Measurements from ENCODE around the gene TSPAN16.

Gene TSPAN16

GRCh38 chr19:11295665-11296245, at the start of gene TSPAN16:
TSPAN16 (plus strand) TSS chr19:11296160; CDS start chr19:11296298, 138 bp downstream.
- FAIRE-seq (no peak), DNase-seq (ENCODE audit: low spot score) (no peak)

- DNase-seq (ENCODE audit: low spot score) (no peak), FAIRE-seq (no peak)
These were observed 49.0 kb upstream of the TSPAN16 start for GRCh38 chr19:11246941-11247340.

- DNase-seq (ENCODE audit: low spot score): no peak
- no peak for FAIRE-seq
These were observed 48.6 kb upstream of the TSPAN16 start for GRCh38 chr19:11247391-11247790.

- FAIRE-seq: no peak
- DNase-seq (ENCODE audit: low spot score): no peak
These were observed 48.0 kb upstream of the TSPAN16 start for GRCh38 chr19:11247934-11248333.

GRCh38 chr19:11248852-11249251, 47.1 kb upstream of the TSPAN16 start:
- FAIRE-seq: no peak
- no peak for DNase-seq (ENCODE audit: low spot score)

- no peak for FAIRE-seq
- DNase-seq (ENCODE audit: low spot score): no peak
These were observed 44.7 kb upstream of the TSPAN16 start for GRCh38 chr19:11251217-11251616.

GRCh38 chr19:11251650-11252314, 44.2 kb upstream of the TSPAN16 start:
- no peak for DNase-seq (ENCODE audit: low spot score)
- FAIRE-seq: no peak

GRCh38 chr19:11252665-11253355, 43.1 kb upstream of the TSPAN16 start:
- FAIRE-seq: no peak

GRCh38 chr19:11254666-11255065, 41.3 kb upstream of the TSPAN16 start:
- FAIRE-seq (no peak), DNase-seq (ENCODE audit: low spot score) (no peak)

More at GRCh38 chr19:11252665-11253355, 43.1 kb upstream of the TSPAN16 start:
- no peak for DNase-seq (ENCODE audit: low spot score)

- FAIRE-seq (no peak), DNase-seq (ENCODE audit: low spot score) (no peak)
These were observed 39.8 kb upstream of the TSPAN16 start for GRCh38 chr19:11256189-11256588.

- DNase-seq (ENCODE audit: low spot score): no peak
- FAIRE-seq: no peak
These were observed 38.0 kb upstream of the TSPAN16 start for GRCh38 chr19:11257846-11258380.

GRCh38 chr19:11260996-11261395, 35.0 kb upstream of the TSPAN16 start:
- no peak for FAIRE-seq

GRCh38 chr19:11261431-11261970, 34.5 kb upstream of the TSPAN16 start:
- FAIRE-seq: no peak
- DNase-seq (ENCODE audit: low spot score): no peak

More at GRCh38 chr19:11260996-11261395, 35.0 kb upstream of the TSPAN16 start:
- DNase-seq (ENCODE audit: low spot score): no peak

GRCh38 chr19:11261971-11262839, 33.8 kb upstream of the TSPAN16 start, which contains the start of gene DOCK6:
DOCK6 (minus strand) TSS chr19:11262524; CDS start chr19:11262440, 84 bp downstream.
- DNase-seq (ENCODE audit: low spot score): no peak
- no peak for FAIRE-seq

- DNase-seq (ENCODE audit: low spot score) (no peak), FAIRE-seq (no peak)
These were observed 32.2 kb upstream of the TSPAN16 start for GRCh38 chr19:11263726-11264125.

GRCh38 chr19:11264452-11265176, 31.3 kb upstream of the TSPAN16 start:
- DNase-seq (ENCODE audit: low spot score) (no peak), FAIRE-seq (no peak)

GRCh38 chr19:11265177-11265784, 30.7 kb upstream of the TSPAN16 start:
- FAIRE-seq (no peak), DNase-seq (ENCODE audit: low spot score) (no peak)

- FAIRE-seq: no peak
- DNase-seq (ENCODE audit: low spot score): no peak
These were observed 30.1 kb upstream of the TSPAN16 start for GRCh38 chr19:11265785-11266236.

GRCh38 chr19:11267316-11268085, 28.5 kb upstream of the TSPAN16 start:
- FAIRE-seq (no peak), DNase-seq (ENCODE audit: low spot score) (no peak)

All from RCC 7860 (cell line).